H54 (cell line): ENCODE measurements around the gene CPNE9.

ENCODE experiments used
- DNase-seq: peaks from one replicate; pipeline ENCODE4 v3.0.0; 2011; ENCODE audit warnings: low spot score, mixed read lengths; ENCODE audit not compliant: insufficient read length
- FAIRE-seq: peaks from 3 replicates; lab custom pipeline; 2011; peaks lifted over from hg19 to GRCh38; lab: Jason Lieb, UNC
- POLR2A ChIP-seq: IDR thresholded peaks from 2 replicates; pipeline ENCODE4 v1.6.1; 2011; ENCODE audit warnings: low read depth, mild to moderate bottlenecking, low read length

CPNE9 gene

DNA sequence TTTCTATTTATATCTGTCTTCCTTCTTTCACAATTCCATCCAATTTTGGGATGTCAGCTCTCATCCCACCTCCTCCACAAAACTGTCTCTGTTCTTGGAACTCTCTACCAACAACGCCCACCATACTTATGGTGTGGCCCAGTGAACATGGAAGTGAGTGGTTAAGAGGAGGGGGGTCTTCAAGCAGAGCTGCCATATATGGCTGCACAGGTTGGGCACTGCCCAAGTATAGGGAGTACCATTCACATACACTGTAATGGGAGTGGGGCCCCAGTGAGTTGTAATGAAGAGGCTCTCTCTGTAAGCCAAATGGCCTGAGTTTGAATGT is 74.0 kb downstream of the CPNE9 start:
- DNase-seq (no peak), FAIRE-seq (no peak)
- no peak for TF ChIP-seq POLR2A

DNA sequence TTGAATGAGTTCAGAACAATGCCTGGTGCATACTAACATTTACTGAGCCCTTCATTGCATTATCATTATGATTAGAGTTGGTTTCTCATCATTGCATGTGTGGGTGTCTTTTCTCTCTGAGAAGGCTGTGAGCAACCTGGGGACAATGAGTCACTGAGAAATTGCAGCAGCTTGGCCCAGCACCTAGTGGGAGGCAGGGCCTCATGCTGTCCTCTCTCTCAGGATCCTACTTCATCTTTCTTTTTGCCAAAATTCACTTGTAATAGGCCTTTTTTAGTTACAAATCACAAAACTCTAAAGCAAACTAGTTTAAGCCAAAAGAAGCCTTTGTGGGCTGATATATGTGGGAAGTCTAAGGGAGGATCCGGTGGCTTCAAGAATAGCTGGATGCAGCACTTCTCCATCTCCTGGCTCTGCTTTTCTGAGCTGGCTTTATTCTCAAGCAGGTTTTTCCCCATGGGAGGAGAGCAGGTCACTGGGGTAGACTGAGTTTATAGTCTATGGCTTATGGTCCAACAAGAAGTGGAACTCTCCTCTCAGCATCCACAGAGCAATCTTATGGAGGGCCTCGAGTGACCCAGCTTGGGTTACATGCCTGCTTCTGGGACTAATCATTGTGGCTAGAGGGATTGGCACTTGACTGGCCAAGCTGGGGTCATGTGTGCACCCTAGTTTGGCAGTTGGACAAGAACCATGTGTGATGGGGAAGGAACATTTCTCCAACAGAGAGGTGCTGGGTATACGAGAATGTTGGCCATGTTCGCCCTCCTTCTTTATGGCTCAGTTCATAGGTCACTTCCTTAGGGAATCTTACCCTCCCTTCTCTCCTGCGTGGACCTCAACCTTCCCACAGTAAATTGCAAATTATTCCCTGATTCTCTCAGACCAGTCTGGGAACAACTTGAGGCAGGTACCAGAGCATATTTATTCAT is 74.8 kb downstream of the CPNE9 start:
- DNase-seq = peak; percentile 50
- FAIRE-seq = peak; percentile 55
- no peak for TF ChIP-seq POLR2A

DNA sequence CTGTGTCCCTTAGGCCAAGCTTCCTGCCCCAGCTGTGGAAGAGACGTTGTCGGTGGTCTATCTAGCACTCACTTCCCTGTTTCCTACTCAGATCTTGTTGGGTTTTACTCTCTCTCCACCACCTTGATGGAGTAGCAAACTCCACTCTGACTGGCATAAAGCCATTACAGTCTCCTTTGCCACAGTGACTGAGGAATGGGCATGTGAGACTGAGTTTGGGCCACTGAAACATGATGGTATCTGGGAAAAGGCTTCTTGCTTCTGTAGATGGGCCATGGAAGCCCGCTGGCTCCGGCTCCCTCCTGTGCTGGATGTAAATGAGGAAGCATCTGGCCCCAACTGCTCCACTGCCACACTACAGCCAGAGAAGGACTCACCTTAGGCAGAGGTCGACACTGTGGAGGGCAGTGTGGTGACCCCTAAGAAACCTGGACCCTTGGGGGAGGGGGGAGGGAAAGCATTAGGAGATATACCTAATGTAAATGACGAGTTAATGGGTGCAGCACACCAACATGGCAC is 75.5 kb downstream of the CPNE9 start:
- TF ChIP-seq POLR2A = no peak
- DNase-seq (no peak), FAIRE-seq (no peak)
